T-helper 22 cell (primary cell): ENCODE data around the gene RANBP1.

ENCODE experiments used
- DNase-seq: peaks from one replicate; pipeline ENCODE4 v3.0.0-alpha.2; 2020; ENCODE audit warnings: low read depth

The RANBP1 gene

GRCh38 chr22:20088263-20088648 is 27.6 kb upstream of the RANBP1 start:
- no peak for DNase-seq

- no peak for DNase-seq
Observed at GRCh38 chr22:20089226-20089976, 26.5 kb upstream of the RANBP1 start.

- DNase-seq = no peak
Observed at GRCh38 chr22:20089977-20090729, 25.8 kb upstream of the RANBP1 start.

GRCh38 chr22:20090730-20091240 is 25.1 kb upstream of the RANBP1 start:
- DNase-seq = no peak

- DNase-seq = no peak
Observed at GRCh38 chr22:20091690-20092476, 24.0 kb upstream of the RANBP1 start.

- no peak for DNase-seq
Observed at GRCh38 chr22:20092477-20092854, 23.4 kb upstream of the RANBP1 start.

- DNase-seq = no peak
Observed at GRCh38 chr22:20093418-20094196, 22.3 kb upstream of the RANBP1 start.

- no peak for DNase-seq
Observed at GRCh38 chr22:20094197-20094807, 21.6 kb upstream of the RANBP1 start.

GRCh38 chr22:20095521-20095920 is 20.4 kb upstream of the RANBP1 start:
- no peak for DNase-seq

GRCh38 chr22:20096574-20097420 is 19.1 kb upstream of the RANBP1 start:
- no peak for DNase-seq

GRCh38 chr22:20099099-20099711 is 16.7 kb upstream of the RANBP1 start:
- no peak for DNase-seq

- DNase-seq = no peak
Observed at GRCh38 chr22:20101638-20102037, 14.3 kb upstream of the RANBP1 start.

- no peak for DNase-seq
Observed at GRCh38 chr22:20102203-20102780, 13.6 kb upstream of the RANBP1 start.

- no peak for DNase-seq
Observed at GRCh38 chr22:20105456-20106204, 10.3 kb upstream of the RANBP1 start.

- DNase-seq = no peak
Observed at GRCh38 chr22:20106205-20106848, 9.6 kb upstream of the RANBP1 start.

GRCh38 chr22:20106849-20107237 is 9.1 kb upstream of the RANBP1 start:
- no peak for DNase-seq

GRCh38 chr22:20107471-20107901 is 8.4 kb upstream of the RANBP1 start:
- DNase-seq = no peak
